Kidney (tissue), 22 donors: Measurements from ENCODE around the gene AKR1C1. TPM values are rescaled to one million over a fixed set of nuclear protein-coding genes. Genes with fewer than 3 reads are reported as not detected.
"Not testable (repeated sequence)": the region's sequence is repeated elsewhere in the genome, so short reads cannot be mapped to it uniquely, and the experiment has no call there.

Experiments used
- DNase-seq, 5 donors: peaks; one replicate each; pipeline ENCODE4 v3.0.0-alpha.2; 2013 to 2020
- FAIRE-seq: peaks from 2 replicates; lab custom pipeline; 2012; peaks lifted over from hg19 to GRCh38; lab: Jason Lieb, UNC
- H3K27ac ChIP-seq, 2 donors: one replicate each; pipeline ENCODE4 v1.7.0; 2013; ENCODE audit warnings: low read depth in 2 of 2, low read length in 2 of 2, inconsistent platforms in 1 of 2
- H3K27me3 ChIP-seq: one replicate; pipeline ENCODE4 v1.7.1; 2013; ENCODE audit warnings: low read length, inconsistent platforms; ENCODE audit not compliant: control insufficient read depth, insufficient read depth
- H3K36me3 ChIP-seq, 3 donors: one replicate each; pipeline versions ENCODE4 v1.7.0 to v1.7.1; 2013; ENCODE audit warnings: low read length in 3 of 3, control low read depth in 1 of 3, inconsistent platforms in 1 of 3; ENCODE audit not compliant: insufficient read depth in 3 of 3, control insufficient read depth in 2 of 3
- H3K4me1 ChIP-seq, 3 donors: one replicate each; pipeline versions ENCODE4 v1.7.0 to v1.7.1; 2013; ENCODE audit warnings: low read length in 3 of 3, inconsistent platforms in 1 of 3, low read depth in 1 of 3; ENCODE audit not compliant: control insufficient read depth in 2 of 3, insufficient read depth in 2 of 3
- H3K4me3 ChIP-seq, 3 donors: one replicate each; pipeline versions ENCODE4 v1.7.0 to v1.8.1; 2013; ENCODE audit warnings: low read length in 3 of 3, control low read depth in 1 of 3, inconsistent platforms in 1 of 3
- H3K9ac ChIP-seq, 3 donors: one replicate each; pipeline versions ENCODE4 v1.7.0 to v1.7.1; 2013; ENCODE audit warnings: low read length in 3 of 3, control low read depth in 1 of 3, inconsistent platforms in 1 of 3
- H3K9me3 ChIP-seq, 3 donors: one replicate each; pipeline versions ENCODE4 v1.7.0 to v1.7.1; 2013; ENCODE audit warnings: low read length in 3 of 3, control low read depth in 1 of 3, inconsistent platforms in 1 of 3; ENCODE audit not compliant: control insufficient read depth in 2 of 3, insufficient read depth in 1 of 3
- CTCF ChIP-seq: IDR thresholded peaks from 3 replicates; pipeline ENCODE4 v1.5.1; 2012; ENCODE audit warnings: mild to moderate bottlenecking, moderate library complexity, borderline replicate concordance; ENCODE audit not compliant: insufficient read depth; ENCODE audit errors: extremely low read depth
- intact Hi-C: fragments of 100-400 bp; cut with DNase I; formaldehyde crosslinking; loops from one replicate; pipeline ENCODE4 v1.11.1; 2022
- long read RNA-seq, 10 donors: library from polyadenylated mRNA in 1 of 10; unstranded in 1 of 10; transcript quantifications; one replicate each; pipeline ENCODE4 v2.0.0 and lab custom pipeline, GENCODE V29; 2021 to 2026
- polyA plus RNA-seq: library from polyadenylated mRNA; stranded (reverse); fragments of 350-450 nt; fragmentation: Illumina TruSeq; extraction: RNeasy Lipid Tissue Mini Kit (QIAGEN cat#74804); gene quantifications from one replicate; pipeline ENCODE4 v1.2.3, GENCODE V29; 2014; ENCODE audit warnings: low read depth, low replicate concordance; ENCODE audit not compliant: insufficient read depth
- total RNA-seq: library from RNA; stranded (reverse); fragmentation: NEBNext Ultra II Directional; extraction: Animal tissue kit (Norgen Biotek cat#: 25700); gene quantifications from one replicate; pipeline ENCODE4 v1.2.1, GENCODE V29; 2021
- donor health status: control.
- donor health status: control.
- donor health status: control.
- donor health status: control.
- donor health status: control.
- donor health status: DM: yes; HTN: yes; CAD: no.
- donor health status: Normal renal cell carcinoma (clear cell type).

AKR1C1 gene
- 61.7 TPM for total RNA-seq
- polyA plus RNA-seq = 81.3 TPM
- long read RNA-seq, donor 1, full-length matches to known transcripts = 1 of 1 reads
- long read RNA-seq, donor 1, partial matches to known transcripts = 0 of 1 reads
- long read RNA-seq, donor 1, other reads (novel, unspliced or antisense) = 0 of 1 reads
- long read RNA-seq, donor 2 = 0 reads
- long read RNA-seq, donor 3, full-length matches to known transcripts = 2 of 2 reads
- long read RNA-seq, donor 3, partial matches to known transcripts = 0 of 2 reads
- long read RNA-seq, donor 3, other reads (novel, unspliced or antisense) = 0 of 2 reads
- long read RNA-seq, donor 4 = 0 reads
- long read RNA-seq, donor 5 = 0 reads
- long read RNA-seq, donor 6, full-length matches to known transcripts = 2 of 2 reads
- long read RNA-seq, donor 6, partial matches to known transcripts = 0 of 2 reads
- long read RNA-seq, donor 6, other reads (novel, unspliced or antisense) = 0 of 2 reads
- long read RNA-seq, donor 7, full-length matches to known transcripts = 5 of 14 reads
- long read RNA-seq, donor 7, partial matches to known transcripts = 8 of 14 reads
- long read RNA-seq, donor 7, other reads (novel, unspliced or antisense) = 1 of 14 reads
- long read RNA-seq, donor 8, full-length matches to known transcripts = 1 of 1 reads
- long read RNA-seq, donor 8, partial matches to known transcripts = 0 of 1 reads
- long read RNA-seq, donor 8, other reads (novel, unspliced or antisense) = 0 of 1 reads
- long read RNA-seq, donor 9 = 0 reads
- long read RNA-seq, donor 10 = 0 reads

- Histone ChIP-seq H3K4me3 (peak within 1 kb of the TSS in 2 of 3 donors; percentile 44 to 45), H3K9ac (peak within 1 kb of the TSS in 1 of 3 donors; percentile 22)
- intact Hi-C loops, H3K27me3 ChIP-seq, H3K27ac ChIP-seq, H3K36me3 ChIP-seq, H3K9me3 ChIP-seq, H3K4me1 ChIP-seq: not testable (repeated sequence)
- FAIRE-seq (peak; percentile 75), DNase-seq (peak in 1 of 5 donors; percentile 31)
Measured at GRCh38 chr10:4962876-4963814, at the start of gene AKR1C1. AKR1C1 (plus strand) TSS chr10:4963415; CDS start chr10:4963445, 30 bp downstream.

- no peaks in the 10 kb centered on the region for H3K9me3 ChIP-seq
- H3K36me3 ChIP-seq = no peaks in the 10 kb centered on the region
- H3K4me1 ChIP-seq = no peaks in the 10 kb centered on the region
- DNase-seq (peak in 1 of 5 donors; percentile 1), FAIRE-seq (no peak)
- intact Hi-C loops = no loop called here
- H3K27me3 ChIP-seq = no peaks in the 10 kb centered on the region
- H3K9ac ChIP-seq = no peak overlapping the region
- H3K4me3 ChIP-seq = no peak overlapping the region
- no peak for TF ChIP-seq CTCF
- H3K27ac ChIP-seq = no peak overlapping the region
Measured at GRCh38 chr10:4914213-4914850, 48.9 kb upstream of the AKR1C1 start.

- H3K9ac ChIP-seq = no peak overlapping the region
- no peak for FAIRE-seq
Measured at GRCh38 chr10:4916086-4916716, 47.0 kb upstream of the AKR1C1 start.

More at GRCh38 chr10:4916086-4916716, 47.0 kb upstream of the AKR1C1 start:
- Histone ChIP-seq H3K4me3 (no peak overlapping the region), H3K4me1 (no peaks in the 10 kb centered on the region), H3K36me3 (no peaks in the 10 kb centered on the region), H3K27me3 (no peaks in the 10 kb centered on the region), H3K9me3 (no peaks in the 10 kb centered on the region), H3K27ac (no peak overlapping the region)
- no peak for TF ChIP-seq CTCF
- intact Hi-C loops = no loop called here
- DNase-seq = no peak
